GM23248 (cell line): Measurements from ENCODE around the gene ARHGDIB. TPM values are rescaled to one million over a fixed set of nuclear protein-coding genes. Genes with fewer than 3 reads are reported as not detected.

ENCODE experiments used
- DNase-seq: peaks from one replicate; pipeline ENCODE4 v3.0.0-alpha.2; 2015
- H2AFZ ChIP-seq: fragments of 200-600 bp; sonication (generic); 2 replicates; pipeline ENCODE4 v1.6.1; 2016; ENCODE audit warnings: antibody characterized with exemption
- H3F3A ChIP-seq: fragments of 200-600 bp; sonication (generic); 2 replicates; pipeline ENCODE4 v1.6.1; 2016; ENCODE audit warnings: mild to moderate bottlenecking, antibody characterized with exemption, mixed run types; ENCODE audit not compliant: insufficient read depth
- H3K27ac ChIP-seq: fragments of 200-600 bp; sonication (generic); 2 replicates; pipeline ENCODE4 v1.5.1; 2016; ENCODE audit warnings: mild to moderate bottlenecking
- H3K27me3 ChIP-seq: fragments of 200-600 bp; sonication (generic); replicated peaks from 2 replicates; pipeline ENCODE4 v1.6.1; 2016; ENCODE audit warnings: mild to moderate bottlenecking; ENCODE audit not compliant: insufficient read depth
- H3K36me3 ChIP-seq: fragments of 200-600 bp; sonication (generic); 2 replicates; pipeline ENCODE4 v1.6.1; 2016; ENCODE audit warnings: low read depth, mild to moderate bottlenecking
- H3K4me1 ChIP-seq: fragments of 200-600 bp; sonication (generic); 2 replicates; pipeline ENCODE4 v1.6.1; 2016; ENCODE audit warnings: mild to moderate bottlenecking; ENCODE audit not compliant: insufficient read depth
- H3K4me2 ChIP-seq: fragments of 200-600 bp; sonication (generic); one replicate; pipeline ENCODE4 v1.6.1; 2016; ENCODE audit warnings: mild to moderate bottlenecking; ENCODE audit not compliant: unreplicated experiment
- H3K4me3 ChIP-seq: fragments of 200-600 bp; sonication (generic); 2 replicates; pipeline ENCODE4 v1.5.1; 2016; ENCODE audit warnings: mild to moderate bottlenecking
- H3K79me2 ChIP-seq: fragments of 200-600 bp; sonication (generic); 2 replicates; pipeline ENCODE4 v1.6.1; 2016; ENCODE audit warnings: mild to moderate bottlenecking; ENCODE audit not compliant: insufficient read depth
- H3K9ac ChIP-seq: fragments of 200-600 bp; sonication (generic); 2 replicates; pipeline ENCODE4 v1.6.1; 2016; ENCODE audit warnings: mild to moderate bottlenecking
- H3K9me2 ChIP-seq: fragments of 200-600 bp; sonication (generic); 2 replicates; pipeline ENCODE4 v1.6.1; 2016; ENCODE audit warnings: mixed run types, mild to moderate bottlenecking, moderate library complexity; ENCODE audit not compliant: insufficient read depth
- H3K9me3 ChIP-seq: fragments of 200-600 bp; sonication (generic); one replicate; pipeline ENCODE4 v1.6.1; 2017; ENCODE audit warnings: low read depth
- H4K20me1 ChIP-seq: fragments of 200-600 bp; sonication (generic); 2 replicates; pipeline ENCODE4 v1.6.0; 2016; ENCODE audit not compliant: insufficient read depth
- EZH2 ChIP-seq: fragments of 200-600 bp; sonication (generic); IDR thresholded peaks from 2 replicates; pipeline ENCODE4 v1.6.1; 2018; ENCODE audit warnings: antibody characterized with exemption, mild to moderate bottlenecking; ENCODE audit not compliant: insufficient read depth, poor library complexity, severe bottlenecking
- EZH2phosphoT487 ChIP-seq: fragments of 200-600 bp; sonication (generic); IDR thresholded peaks from 2 replicates; pipeline ENCODE4 v1.6.1; 2018; ENCODE audit warnings: antibody characterized with exemption, moderate library complexity, mild to moderate bottlenecking, low read depth; ENCODE audit not compliant: insufficient read depth
- WGBS, 2 experiments: methylation state at CpG; one replicate each; pipeline ENCODE4 v1.1.6; 2015 to 2017; ENCODE audit warnings: low lambda C conversion rate in 2 of 2, low coverage in 1 of 2; ENCODE audit errors: missing lambda C conversion rate in 2 of 2; 5-methylcytosine and 5-hydroxymethylcytosine counted together
- in situ Hi-C: fragments of 300-500 bp; cut with MboI; formaldehyde crosslinking; loops from 2 replicates; pipeline ENCODE4 v1.15.0; 2020
- polyA plus RNA-seq: library from polyadenylated mRNA; unstranded; fragments of >200 nt; fragmentation: Nextera tagmentation; extraction: Ambion mirVana; gene quantifications from 2 replicates; pipeline ENCODE4 v1.2.1, GENCODE V29; 2016
- total RNA-seq: library from RNA; depleted of rRNA; stranded (reverse); fragments of >200 nt; shearing (Covaris generic); gene quantifications from 2 replicates; pipeline ENCODE4 v1.2.3, GENCODE V29; 2014

The ARHGDIB gene
- total and polyA plus RNA-seq, 2 experiments from 2014 or later, result 8.5 to 10.4 TPM

GRCh38 chr12:14956905-14957304 is 4.5 kb downstream of the ARHGDIB start:
- no peak overlapping the region for H3K27ac ChIP-seq
- H3K4me3 ChIP-seq, result no peak overlapping the region
- H3K9me2 ChIP-seq, result no peaks in the 10 kb centered on the region
- peaks cover 10% of the 10 kb centered on the region for H3F3A ChIP-seq
- no peak overlapping the region for H3K9ac ChIP-seq
- in situ Hi-C loops, result no loop called here
- TF ChIP-seq EZH2phosphoT487 (no peak), EZH2 (no peak)
- no peaks in the 10 kb centered on the region for H3K36me3 ChIP-seq
- H3K4me2 ChIP-seq, result no peak overlapping the region
- H2AFZ ChIP-seq, result no peak overlapping the region
- no peaks in the 10 kb centered on the region for H3K9me3 ChIP-seq
- no peaks in the 10 kb centered on the region for H3K27me3 ChIP-seq
- no peaks in the 10 kb centered on the region for H4K20me1 ChIP-seq
- no peaks in the 10 kb centered on the region for H3K79me2 ChIP-seq
- DNase-seq, result no peak
- peaks cover 6% of the 10 kb centered on the region for H3K4me1 ChIP-seq
- WGBS, 2 experiments, result 88 to 94% methylated on average over 2 of the region's 2 CpGs

- H3K27ac ChIP-seq, result no peak overlapping the region
- no peak for TF ChIP-seq EZH2
- no peak for TF ChIP-seq EZH2phosphoT487
- 81 to 83% methylated on average over 9 of the region's 9 CpGs for WGBS, 2 experiments
- H3K9me3 ChIP-seq, result no peaks in the 10 kb centered on the region
- no peaks in the 10 kb centered on the region for H3K9me2 ChIP-seq
- peaks cover 16% of the 10 kb centered on the region for H3F3A ChIP-seq
- H3K79me2 ChIP-seq, result no peaks in the 10 kb centered on the region
- no peak overlapping the region for H2AFZ ChIP-seq
- no peak overlapping the region for H3K9ac ChIP-seq
- peaks cover 11% of the 10 kb centered on the region for H3K4me1 ChIP-seq
- in situ Hi-C loops, result no loop called here
- no peaks in the 10 kb centered on the region for H4K20me1 ChIP-seq
- no peak overlapping the region for H3K4me2 ChIP-seq
- H3K27me3 ChIP-seq, result no peaks in the 10 kb centered on the region
- H3K36me3 ChIP-seq, result no peaks in the 10 kb centered on the region
- no peak for DNase-seq
- no peak overlapping the region for H3K4me3 ChIP-seq
Measured at GRCh38 chr12:14956024-14956891, 5.1 kb downstream of the ARHGDIB start.

- H3K36me3 ChIP-seq, result no peaks in the 10 kb centered on the region
- H3F3A ChIP-seq, result peaks cover 20% of the 10 kb centered on the region
- in situ Hi-C loops, result no loop called here
- no peak overlapping the region for H3K27ac ChIP-seq
- no peak overlapping the region for H3K9ac ChIP-seq
- no peaks in the 10 kb centered on the region for H3K9me2 ChIP-seq
- no peak overlapping the region for H3K4me2 ChIP-seq
- TF ChIP-seq EZH2 (no peak), EZH2phosphoT487 (no peak)
- no peak overlapping the region for H3K4me3 ChIP-seq
- H2AFZ ChIP-seq, result no peak overlapping the region
- DNase-seq, result no peak
- peaks cover 14% of the 10 kb centered on the region for H3K4me1 ChIP-seq
- H3K9me3 ChIP-seq, result no peaks in the 10 kb centered on the region
- H4K20me1 ChIP-seq, result no peaks in the 10 kb centered on the region
- WGBS, 2 experiments, result 92 to 94% methylated on average over 4 of the region's 4 CpGs
- no peaks in the 10 kb centered on the region for H3K79me2 ChIP-seq
- H3K27me3 ChIP-seq, result no peaks in the 10 kb centered on the region
Measured at GRCh38 chr12:14954269-14954668, 7.1 kb downstream of the ARHGDIB start.

DNA sequence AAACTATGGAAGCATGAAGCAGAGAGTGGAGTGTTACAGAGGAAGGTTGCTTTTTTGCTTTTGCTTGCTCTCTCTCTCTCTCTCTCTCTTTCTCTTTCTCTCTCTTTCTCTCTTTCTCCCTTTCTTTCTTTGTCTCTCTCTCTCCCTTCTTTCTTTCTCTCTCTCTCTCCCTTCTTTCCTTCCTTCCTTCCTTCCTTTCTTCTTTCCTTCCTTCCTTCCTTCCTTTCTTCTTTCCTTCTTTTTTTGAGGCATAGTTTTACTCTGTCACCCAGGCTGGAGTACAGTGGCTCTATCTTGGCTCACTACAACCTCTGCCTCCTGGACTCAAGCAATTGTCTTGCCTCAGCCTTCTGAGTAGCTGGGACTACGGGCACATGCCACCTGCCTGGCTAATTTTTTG is 7.6 kb downstream of the ARHGDIB start:
- 53 to 58% methylated on average over 1 of the region's 1 CpG for WGBS, 2 experiments
- Histone ChIP-seq H3K79me2 (no peaks in the 10 kb centered on the region), H3K9me3 (no peaks in the 10 kb centered on the region), H3K27me3 (no peaks in the 10 kb centered on the region), H4K20me1 (no peaks in the 10 kb centered on the region), H2AFZ (no peak overlapping the region), H3K9me2 (no peaks in the 10 kb centered on the region), H3K27ac (no peak overlapping the region), H3K9ac (no peak overlapping the region), H3K36me3 (no peaks in the 10 kb centered on the region), H3F3A (peaks cover 25% of the 10 kb centered on the region), H3K4me3 (no peak overlapping the region), H3K4me2 (no peak overlapping the region), H3K4me1 (peaks cover 19% of the 10 kb centered on the region)
- in situ Hi-C loops, result no loop called here
- DNase-seq, result no peak
- TF ChIP-seq EZH2, result no peak
- no peak for TF ChIP-seq EZH2phosphoT487
